BLaER1 (cell line): Measurements from ENCODE around the gene SLC16A11.
A peak's percentile ranks its signal among the peaks of the same experiment; 100 is the strongest.

Source experiments
- H3K27ac ChIP-seq: shearing (Covaris generic); formaldehyde crosslinking; 2 replicates; pipeline ENCODE4 v1.8.1; 2022
- H3K27me3 ChIP-seq: shearing (Covaris generic); formaldehyde crosslinking; 2 replicates; pipeline ENCODE4 v1.8.1; 2022
- H3K36me3 ChIP-seq: shearing (Covaris generic); formaldehyde crosslinking; 2 replicates; pipeline ENCODE4 v1.8.1; 2022
- H3K4me1 ChIP-seq: shearing (Covaris generic); formaldehyde crosslinking; 2 replicates; pipeline ENCODE4 v1.8.1; 2022
- H3K4me2 ChIP-seq: shearing (Covaris generic); formaldehyde crosslinking; 2 replicates; pipeline ENCODE4 v1.8.1; 2022
- H3K4me3 ChIP-seq: shearing (Covaris generic); formaldehyde crosslinking; 2 replicates; pipeline ENCODE4 v1.8.1; 2022
- H3K9ac ChIP-seq: shearing (Covaris generic); formaldehyde crosslinking; 2 replicates; pipeline ENCODE4 v1.8.1; 2022
- H3K9me3 ChIP-seq: shearing (Covaris generic); formaldehyde crosslinking; 2 replicates; pipeline ENCODE4 v1.8.1; 2022
- H4K20me1 ChIP-seq: shearing (Covaris generic); formaldehyde crosslinking; 2 replicates; pipeline ENCODE4 v1.8.1; 2022
- Cebpa-rat ChIP-seq: shearing (Covaris generic); IDR thresholded peaks from 2 replicates; pipeline ENCODE4 v1.8.1; 2022

Gene SLC16A11

GRCh38 chr17:7011942-7012254 lies 32.0 kb downstream of the SLC16A11 start:
- Histone ChIP-seq H3K9ac (peak overlapping the region; percentile 99), H4K20me1 (peaks cover 27% of the 10 kb centered on the region), H3K27me3 (no peaks in the 10 kb centered on the region), H3K9me3 (no peaks in the 10 kb centered on the region), H3K36me3 (peaks cover 22% of the 10 kb centered on the region), H3K27ac (peak overlapping the region; percentile 100), H3K4me2 (peak overlapping the region; percentile 92), H3K4me3 (peak overlapping the region; percentile 95), H3K4me1 (peaks cover 53% of the 10 kb centered on the region)
- no peak for TF ChIP-seq Cebpa-rat

- H3K4me1 ChIP-seq, result peaks cover 48% of the 10 kb centered on the region
- no peaks in the 10 kb centered on the region for H3K9me3 ChIP-seq
- peaks cover 32% of the 10 kb centered on the region for H4K20me1 ChIP-seq
- peak overlapping the region; percentile 99 for H3K9ac ChIP-seq
- no peak for TF ChIP-seq Cebpa-rat
- H3K27ac ChIP-seq, result peak overlapping the region; percentile 100; the same call in 1 of the 2 replicates
- peak overlapping the region; percentile 92 for H3K4me2 ChIP-seq
- H3K27me3 ChIP-seq, result no peaks in the 10 kb centered on the region
- H3K4me3 ChIP-seq, result peak overlapping the region; percentile 95
- peaks cover 21% of the 10 kb centered on the region for H3K36me3 ChIP-seq
Measured at GRCh38 chr17:7011415-7011814, 32.5 kb downstream of the SLC16A11 start.

GRCh38 chr17:7010523-7010922 lies 33.4 kb downstream of the SLC16A11 start:
- Histone ChIP-seq H4K20me1 (peaks cover 38% of the 10 kb centered on the region), H3K36me3 (peaks cover 24% of the 10 kb centered on the region), H3K27ac (no peak overlapping the region), H3K4me1 (peaks cover 39% of the 10 kb centered on the region), H3K9me3 (no peaks in the 10 kb centered on the region), H3K4me2 (peak overlapping the region; percentile 92), H3K27me3 (no peaks in the 10 kb centered on the region), H3K9ac (peak overlapping the region; percentile 99; the same call in 1 of the 2 replicates), H3K4me3 (no peak overlapping the region)
- TF ChIP-seq Cebpa-rat, result no peak

- Histone ChIP-seq H3K4me2 (no peak overlapping the region), H3K36me3 (peaks cover 40% of the 10 kb centered on the region), H3K4me1 (peaks cover 25% of the 10 kb centered on the region), H3K4me3 (no peak overlapping the region), H4K20me1 (peaks cover 65% of the 10 kb centered on the region), H3K27me3 (no peaks in the 10 kb centered on the region), H3K9me3 (no peaks in the 10 kb centered on the region), H3K9ac (no peak overlapping the region), H3K27ac (no peak overlapping the region)
- no peak for TF ChIP-seq Cebpa-rat
Measured at GRCh38 chr17:7007143-7007542, 36.7 kb downstream of the SLC16A11 start.

- H3K4me3 ChIP-seq, result no peak overlapping the region
- H3K27me3 ChIP-seq, result no peaks in the 10 kb centered on the region
- peaks cover 13% of the 10 kb centered on the region for H3K4me1 ChIP-seq
- no peak for TF ChIP-seq Cebpa-rat
- peaks cover 68% of the 10 kb centered on the region for H4K20me1 ChIP-seq
- no peak overlapping the region for H3K9ac ChIP-seq
- H3K27ac ChIP-seq, result no peak overlapping the region
- no peaks in the 10 kb centered on the region for H3K9me3 ChIP-seq
- peaks cover 54% of the 10 kb centered on the region for H3K36me3 ChIP-seq
- H3K4me2 ChIP-seq, result no peak overlapping the region
Measured at GRCh38 chr17:7005716-7006115, 38.2 kb downstream of the SLC16A11 start.

GRCh38 chr17:7004398-7005253 lies 39.3 kb downstream of the SLC16A11 start:
- Histone ChIP-seq H3K36me3 (peaks cover 60% of the 10 kb centered on the region), H3K27me3 (no peaks in the 10 kb centered on the region), H3K9ac (no peak overlapping the region)

GRCh38 chr17:7003745-7004144 lies 40.1 kb downstream of the SLC16A11 start:
- H3K27me3 ChIP-seq, result no peaks in the 10 kb centered on the region
- peaks cover 60% of the 10 kb centered on the region for H3K36me3 ChIP-seq
- H4K20me1 ChIP-seq, result peaks cover 65% of the 10 kb centered on the region
- H3K4me1 ChIP-seq, result no peaks in the 10 kb centered on the region
- TF ChIP-seq Cebpa-rat, result no peak
- H3K4me2 ChIP-seq, result no peak overlapping the region
- H3K9ac ChIP-seq, result no peak overlapping the region
- H3K9me3 ChIP-seq, result no peaks in the 10 kb centered on the region
- H3K27ac ChIP-seq, result no peak overlapping the region
- H3K4me3 ChIP-seq, result no peak overlapping the region

More at GRCh38 chr17:7004398-7005253, 39.3 kb downstream of the SLC16A11 start:
- Histone ChIP-seq H3K9me3 (no peaks in the 10 kb centered on the region), H3K27ac (no peak overlapping the region), H3K4me1 (peaks cover 2% of the 10 kb centered on the region), H3K4me2 (no peak overlapping the region), H4K20me1 (peaks cover 67% of the 10 kb centered on the region), H3K4me3 (no peak overlapping the region)
- TF ChIP-seq Cebpa-rat, result no peak

- Histone ChIP-seq H3K4me2 (no peak overlapping the region), H3K9ac (no peak overlapping the region), H4K20me1 (peaks cover 53% of the 10 kb centered on the region), H3K4me3 (no peak overlapping the region), H3K36me3 (peaks cover 66% of the 10 kb centered on the region), H3K27me3 (no peaks in the 10 kb centered on the region), H3K4me1 (no peaks in the 10 kb centered on the region), H3K9me3 (no peaks in the 10 kb centered on the region), H3K27ac (no peak overlapping the region)
- TF ChIP-seq Cebpa-rat, result no peak
Measured at GRCh38 chr17:7002288-7003047, 41.4 kb downstream of the SLC16A11 start.

GRCh38 chr17:7001318-7001961 lies 42.5 kb downstream of the SLC16A11 start:
- Histone ChIP-seq H3K9me3 (no peaks in the 10 kb centered on the region), H3K27me3 (no peaks in the 10 kb centered on the region), H3K4me1 (no peaks in the 10 kb centered on the region), H4K20me1 (peaks cover 42% of the 10 kb centered on the region), H3K9ac (no peak overlapping the region), H3K4me3 (no peak overlapping the region), H3K27ac (no peak overlapping the region), H3K4me2 (no peak overlapping the region), H3K36me3 (peaks cover 72% of the 10 kb centered on the region)
- no peak for TF ChIP-seq Cebpa-rat
